GOT3 (cell line): ENCODE measurements around the gene USP11.

ENCODE experiments used
- DNase-seq: peaks from one replicate; lab custom pipeline; 2025; ENCODE audit warnings: mixed read lengths; lab: John Stamatoyannopoulos, UW

Gene USP11

DNA sequence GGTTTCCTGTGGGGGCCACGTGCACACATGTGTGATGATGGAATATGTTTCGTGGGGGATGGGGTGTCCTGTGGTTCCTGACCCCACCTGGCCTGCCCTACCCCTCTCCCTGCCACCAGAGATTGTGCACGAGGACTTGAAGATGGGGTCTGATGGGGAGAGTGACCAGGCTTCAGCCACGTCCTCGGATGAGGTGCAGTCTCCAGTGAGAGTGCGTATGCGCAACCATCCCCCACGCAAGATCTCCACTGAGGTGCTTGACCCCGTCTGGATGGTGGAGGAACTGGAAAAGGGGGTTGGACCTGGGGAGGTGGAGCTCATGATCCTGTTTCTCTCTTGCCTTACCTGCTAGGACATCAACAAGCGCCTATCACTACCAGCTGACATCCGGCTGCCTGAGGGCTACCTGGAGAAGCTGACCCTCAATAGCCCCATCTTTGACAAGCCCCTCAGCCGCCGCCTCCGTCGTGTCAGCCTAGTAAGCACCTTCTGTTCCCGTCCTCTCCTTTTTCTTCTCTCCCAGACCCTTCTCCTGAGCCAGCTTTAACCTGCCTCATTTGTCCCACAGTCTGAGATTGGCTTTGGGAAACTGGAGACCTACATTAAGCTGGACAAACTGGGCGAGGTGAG is 8.4 kb upstream of the USP11 start:
- no peak for DNase-seq

DNA sequence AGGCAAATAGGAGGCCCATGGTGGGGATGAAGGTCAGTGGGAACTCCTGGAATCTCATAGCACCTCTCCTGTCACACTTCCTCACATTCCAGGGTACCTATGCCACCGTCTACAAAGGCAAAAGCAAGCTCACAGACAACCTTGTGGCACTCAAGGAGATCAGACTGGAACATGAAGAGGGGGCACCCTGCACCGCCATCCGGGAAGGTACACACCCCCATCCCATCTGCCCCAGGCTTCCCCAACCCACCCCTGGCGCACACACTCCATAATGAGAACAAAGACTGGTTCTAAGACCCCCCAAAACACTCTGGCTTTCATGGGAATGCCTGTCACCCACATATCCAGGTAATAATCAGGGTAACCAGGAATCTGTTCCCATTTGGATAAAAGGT is 7.9 kb upstream of the USP11 start:
- DNase-seq = no peak

DNA sequence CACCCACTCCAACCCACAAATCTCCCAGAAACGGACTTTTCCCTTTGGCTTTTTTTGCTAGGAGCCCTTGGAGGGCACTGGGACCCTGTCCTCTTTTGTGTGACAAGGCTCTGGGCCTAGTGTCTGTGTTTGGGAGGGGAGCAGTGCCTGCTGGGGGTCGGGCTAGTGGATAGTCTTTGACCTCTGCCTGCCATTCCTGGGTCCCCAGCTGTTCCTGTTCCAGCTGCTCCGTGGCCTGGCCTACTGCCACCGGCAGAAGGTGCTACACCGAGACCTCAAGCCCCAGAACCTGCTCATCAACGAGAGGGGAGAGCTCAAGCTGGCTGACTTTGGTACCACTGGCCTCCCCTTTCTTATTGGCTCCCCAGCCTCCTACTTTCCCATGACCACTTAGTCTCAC is 6.7 kb upstream of the USP11 start:
- DNase-seq = no peak

DNA sequence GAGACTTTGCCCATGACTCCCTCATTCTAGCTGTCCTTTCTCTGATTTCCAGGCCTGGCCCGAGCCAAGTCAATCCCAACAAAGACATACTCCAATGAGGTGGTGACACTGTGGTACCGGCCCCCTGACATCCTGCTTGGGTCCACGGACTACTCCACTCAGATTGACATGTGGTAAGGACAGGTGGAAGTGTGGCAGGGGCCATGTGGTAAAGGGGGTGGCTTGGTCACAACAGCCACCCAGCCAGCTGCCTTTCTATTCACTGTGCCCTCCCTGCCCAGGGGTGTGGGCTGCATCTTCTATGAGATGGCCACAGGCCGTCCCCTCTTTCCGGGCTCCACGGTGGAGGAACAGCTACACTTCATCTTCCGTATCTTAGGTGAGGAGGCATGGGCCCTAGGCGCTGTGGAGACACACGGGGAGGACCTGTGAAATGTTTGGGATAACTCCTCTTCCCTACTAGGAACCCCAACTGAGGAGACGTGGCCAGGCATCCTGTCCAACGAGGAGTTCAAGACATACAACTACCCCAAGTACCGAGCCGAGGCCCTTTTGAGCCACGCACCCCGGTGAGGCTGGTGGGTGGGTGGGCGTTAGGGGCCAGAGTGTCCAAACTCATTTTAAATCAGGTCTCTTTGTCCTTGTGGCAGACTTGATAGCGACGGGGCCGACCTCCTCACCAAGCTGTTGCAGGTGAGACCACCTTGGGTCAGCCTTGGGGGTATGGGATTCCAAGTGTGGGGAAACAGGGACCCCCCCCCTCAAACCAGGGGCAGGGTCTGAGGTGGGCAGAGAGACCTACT is 6.1 kb upstream of the USP11 start:
- DNase-seq = no peak

DNA sequence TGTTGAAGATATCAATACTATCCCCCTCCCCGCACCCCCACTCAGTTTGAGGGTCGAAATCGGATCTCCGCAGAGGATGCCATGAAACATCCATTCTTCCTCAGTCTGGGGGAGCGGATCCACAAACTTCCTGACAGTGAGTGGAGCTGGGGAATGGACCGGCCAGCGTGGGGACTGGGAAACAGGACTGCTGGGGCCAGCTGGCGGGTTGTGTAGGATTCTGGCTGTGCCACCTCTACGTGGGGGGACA is 5.5 kb upstream of the USP11 start:
- DNase-seq = no peak

DNA sequence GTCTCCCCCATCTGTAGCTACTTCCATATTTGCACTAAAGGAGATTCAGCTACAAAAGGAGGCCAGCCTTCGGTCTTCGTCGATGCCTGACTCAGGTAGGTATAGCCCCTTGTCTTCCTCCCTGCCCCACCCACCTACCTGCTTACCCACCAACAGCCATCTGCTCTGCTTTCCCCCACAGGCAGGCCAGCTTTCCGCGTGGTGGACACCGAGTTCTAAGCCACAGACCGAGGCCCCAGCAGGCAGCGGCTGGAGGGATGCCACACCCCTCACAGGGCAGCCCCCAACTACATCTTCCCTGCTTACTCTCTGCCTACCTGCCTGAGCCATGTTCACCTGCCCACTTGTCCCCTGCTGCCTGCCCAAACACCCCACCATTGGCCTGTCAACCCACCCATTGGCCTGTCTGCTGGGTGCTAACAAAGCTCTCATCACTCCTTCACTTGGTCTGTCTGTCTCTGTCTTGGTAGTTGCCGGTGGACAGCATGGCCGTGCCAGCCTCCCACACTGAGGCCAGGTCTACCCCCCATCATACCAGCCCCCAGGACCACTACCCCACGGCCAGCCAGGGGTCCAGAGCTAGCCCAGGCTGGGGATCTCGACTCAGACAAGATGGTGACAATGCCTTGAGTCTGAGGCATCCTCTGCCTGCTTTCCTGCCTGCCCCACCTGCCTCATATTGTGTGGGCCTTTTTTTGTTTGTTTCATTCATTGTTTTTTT is 4.1 kb upstream of the USP11 start:
- DNase-seq = no peak

DNA sequence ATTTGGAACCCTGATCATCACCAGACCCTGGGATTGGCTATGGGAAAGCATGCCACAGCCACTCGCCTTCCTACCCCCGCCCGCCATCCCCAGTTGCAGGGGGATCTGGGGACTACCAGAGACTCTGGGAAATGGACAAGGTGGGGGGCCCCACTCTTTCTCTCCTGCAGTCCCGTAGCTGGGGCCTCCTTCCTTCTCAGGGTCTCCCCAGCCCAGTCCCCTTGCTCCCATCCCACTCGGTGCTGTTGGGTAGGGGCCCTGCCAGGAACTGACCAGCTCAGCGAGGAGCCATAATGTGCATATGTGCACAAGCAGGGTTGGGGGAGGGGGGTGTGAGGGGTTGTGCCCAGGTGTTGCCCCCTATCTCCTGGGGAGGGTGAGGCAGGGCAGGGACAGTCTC is 3.4 kb upstream of the USP11 start:
- no peak for DNase-seq

DNA sequence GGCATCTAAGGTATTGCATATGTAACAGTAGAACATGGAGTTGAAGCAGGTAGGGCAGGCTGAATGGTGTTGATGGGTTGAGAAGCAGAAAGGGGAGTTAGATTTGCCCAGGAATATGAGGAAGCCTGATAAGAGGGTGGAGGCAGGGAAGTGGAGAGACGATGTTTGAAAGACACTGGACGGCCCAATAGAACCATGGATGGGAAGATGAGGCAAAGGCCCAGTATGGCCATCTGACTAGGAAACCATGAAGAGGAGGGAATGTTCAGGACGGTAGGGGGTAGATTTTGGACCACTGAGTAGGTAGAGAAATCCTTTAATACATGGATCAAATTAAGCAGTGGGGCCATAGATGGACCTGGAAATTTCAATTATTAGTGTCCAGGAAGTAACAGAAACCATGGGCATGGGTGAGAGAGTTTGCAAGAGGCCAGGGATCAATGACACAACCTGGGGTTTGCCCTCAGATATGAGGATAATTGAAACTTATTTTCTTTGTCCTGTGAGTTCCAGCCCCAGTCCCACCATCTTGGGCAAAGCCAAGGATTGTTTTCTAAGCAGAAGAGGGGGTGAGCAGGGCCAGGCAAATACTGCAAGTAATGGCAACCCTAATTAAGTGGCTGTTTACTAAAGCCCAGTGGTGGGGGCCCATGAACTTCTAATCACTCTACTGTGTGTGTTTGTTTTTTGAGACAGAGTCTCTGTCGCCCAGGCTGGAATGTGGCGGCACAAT is 2.5 kb upstream of the USP11 start:
- DNase-seq = no peak

DNA sequence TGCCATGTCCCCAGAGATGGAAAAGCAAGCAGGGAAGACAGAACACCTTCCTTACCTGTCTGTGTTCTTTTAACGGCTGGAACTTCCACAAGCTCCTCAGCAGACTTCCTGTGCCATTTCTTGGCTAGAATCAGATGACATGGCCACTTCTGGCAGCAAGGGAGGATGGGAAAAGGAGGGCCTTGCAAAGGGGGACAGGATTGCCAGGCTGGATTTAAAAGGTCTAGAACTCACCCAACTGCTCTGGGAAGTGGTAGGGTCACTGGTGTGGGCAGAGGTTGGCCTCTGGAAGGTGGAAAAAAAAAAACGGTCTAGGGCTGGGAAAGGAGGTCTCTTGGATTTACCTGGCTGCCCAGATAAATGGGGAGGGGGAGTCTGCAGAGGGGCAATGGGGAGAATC is 1.6 kb upstream of the USP11 start:
- DNase-seq = no peak

DNA sequence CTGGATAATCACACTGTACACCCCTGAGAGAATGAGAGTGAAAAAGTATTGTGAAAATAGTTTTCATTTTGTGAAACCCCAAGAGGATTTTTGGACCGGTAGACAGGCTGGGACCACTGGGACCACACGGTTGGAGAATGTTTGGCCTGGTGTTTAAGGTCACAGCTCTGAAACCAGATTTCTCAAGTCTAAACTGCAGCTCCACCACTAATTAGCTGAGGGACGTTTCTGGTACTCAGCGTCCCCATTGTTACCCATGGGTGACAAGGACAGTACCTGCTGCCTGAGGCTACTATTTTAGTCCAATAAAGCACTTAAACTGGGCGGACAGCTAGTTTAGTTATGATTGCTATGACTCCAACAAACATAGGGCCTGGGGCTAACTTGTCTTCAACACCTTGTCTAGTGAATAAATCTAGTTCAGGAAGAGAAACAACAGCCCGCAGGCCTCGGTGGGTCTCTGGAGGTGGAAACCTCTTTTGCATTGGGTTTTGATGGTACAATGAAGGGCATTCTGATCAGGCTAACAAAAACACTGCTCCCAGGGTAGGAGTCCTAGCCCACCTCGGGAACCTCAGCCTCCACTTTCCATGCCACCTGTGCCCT is 509 bp upstream of the USP11 start:
- no peak for DNase-seq

DNA sequence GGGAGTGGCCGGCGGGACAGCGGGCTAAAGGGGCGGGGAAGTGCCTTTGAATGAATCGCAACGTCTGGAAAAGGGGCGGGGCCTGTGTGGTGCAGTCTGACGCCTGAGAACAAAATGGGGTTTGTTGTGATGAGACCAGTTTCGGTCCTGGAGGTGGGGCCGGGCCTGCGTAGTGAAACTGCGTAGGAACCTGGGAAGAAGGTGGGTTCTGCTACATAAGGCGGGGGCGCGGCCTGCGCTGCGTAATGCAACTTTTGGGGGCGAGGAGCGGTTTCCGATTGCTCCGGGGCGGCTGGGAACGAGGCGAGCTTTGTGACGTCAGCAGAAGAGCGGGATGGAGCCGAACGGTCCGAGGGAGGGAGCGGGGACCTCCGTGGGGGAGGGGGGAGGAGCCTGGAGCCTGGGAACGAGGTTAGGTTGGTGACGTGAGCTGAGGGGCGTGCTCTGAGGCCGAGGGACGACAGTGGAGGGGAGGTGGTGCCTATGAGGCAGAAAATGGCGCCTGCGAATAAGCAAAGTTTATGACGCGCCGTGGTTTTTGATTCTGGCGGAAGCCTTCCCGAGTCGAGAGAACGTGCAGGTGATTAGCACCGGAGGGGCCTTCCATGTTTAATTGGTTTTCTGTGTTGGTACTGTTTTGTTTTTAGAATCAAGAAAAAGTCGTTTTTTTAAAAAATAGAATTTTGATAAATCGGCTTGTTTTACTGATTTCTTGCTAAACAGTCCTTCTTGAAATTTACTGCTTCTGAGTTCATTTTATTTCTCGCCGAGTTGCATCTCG is 714 bp downstream of the USP11 start:
- peak; percentile 70 for DNase-seq

DNA sequence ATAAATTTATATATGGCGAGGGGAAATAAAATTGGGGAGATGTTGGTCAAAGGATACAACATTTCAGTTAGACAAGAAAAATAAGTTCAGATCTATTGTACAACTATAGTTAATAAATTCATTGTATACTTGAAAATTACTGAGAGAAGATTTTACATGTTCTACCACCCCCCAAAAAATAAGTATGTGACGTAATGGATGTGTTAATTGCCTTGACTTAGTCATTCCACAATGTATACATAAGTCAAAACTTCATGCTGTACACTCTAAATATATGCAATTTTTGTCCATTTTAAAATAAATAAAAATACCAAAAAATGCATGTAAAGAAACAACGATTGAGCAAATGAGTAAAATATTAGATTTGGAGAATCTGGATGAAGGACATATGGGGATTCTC is 1.8 kb downstream of the USP11 start:
- DNase-seq = no peak

DNA sequence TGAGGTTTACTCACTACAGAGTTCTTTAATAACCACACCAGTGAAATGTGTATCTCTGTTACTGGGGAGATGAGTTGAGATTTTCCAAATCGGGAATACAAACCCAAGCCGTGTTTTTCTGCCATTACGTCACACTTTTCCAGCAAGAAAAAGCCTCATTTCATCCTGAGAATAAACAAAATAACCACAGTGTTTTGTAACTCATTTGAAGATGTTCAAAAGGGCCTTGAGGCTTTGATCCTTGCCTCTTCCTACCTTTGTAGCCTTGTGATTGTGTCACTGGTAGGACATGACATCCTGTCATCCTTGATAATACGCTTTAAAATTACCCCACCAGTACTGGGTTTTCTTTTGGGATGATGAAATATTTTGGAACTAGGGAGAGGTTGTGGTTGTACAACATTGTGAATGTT is 2.9 kb downstream of the USP11 start:
- DNase-seq = no peak

DNA sequence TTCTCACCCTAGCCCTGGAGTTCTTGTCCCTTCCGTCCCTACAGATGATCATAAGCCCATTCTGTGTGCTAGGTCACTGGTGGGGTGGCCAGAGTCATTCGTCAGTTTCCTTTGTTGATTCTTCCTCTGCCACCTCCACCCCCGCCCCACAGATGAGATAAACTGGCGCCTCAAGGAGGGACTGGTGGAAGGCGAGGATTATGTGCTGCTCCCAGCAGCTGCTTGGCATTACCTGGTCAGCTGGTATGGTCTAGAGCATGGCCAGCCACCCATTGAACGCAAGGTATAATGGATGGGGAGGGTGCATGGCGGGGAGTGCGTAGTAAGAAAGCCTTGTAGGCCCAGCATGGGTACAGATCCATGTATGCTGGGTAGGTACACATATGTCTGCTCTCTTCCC is 6.4 kb downstream of the USP11 start:
- no peak for DNase-seq

DNA sequence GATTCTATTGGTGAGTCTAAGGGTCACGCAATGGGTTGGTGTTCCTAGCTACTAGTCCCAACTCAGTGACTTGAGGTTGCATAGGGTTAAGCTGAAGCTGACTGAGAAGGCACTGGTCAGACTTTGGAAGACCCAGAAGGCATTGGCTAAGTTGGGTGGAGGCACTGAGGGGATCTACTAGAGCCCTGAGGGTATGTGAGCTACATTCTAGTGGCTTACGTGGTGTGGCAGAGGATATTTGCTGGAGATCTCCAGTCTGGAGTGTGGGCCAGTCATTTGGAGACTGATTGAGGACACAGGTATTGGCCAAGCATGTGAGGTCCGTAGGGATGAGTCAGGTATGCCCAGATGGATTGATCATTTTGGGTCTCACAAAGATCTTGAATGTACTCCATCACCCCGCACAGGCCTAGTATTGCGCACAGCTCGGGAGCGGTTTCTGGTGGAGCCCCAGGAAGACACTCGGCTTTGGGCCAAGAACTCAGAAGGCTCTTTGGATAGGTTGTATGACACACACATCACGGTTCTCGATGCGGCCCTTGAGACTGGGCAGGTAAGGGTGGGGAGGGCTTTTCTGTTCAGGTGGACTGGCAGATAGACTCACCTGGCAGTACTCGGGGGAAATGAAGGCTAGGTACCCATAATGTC is 7.2 kb downstream of the USP11 start:
- no peak for DNase-seq

DNA sequence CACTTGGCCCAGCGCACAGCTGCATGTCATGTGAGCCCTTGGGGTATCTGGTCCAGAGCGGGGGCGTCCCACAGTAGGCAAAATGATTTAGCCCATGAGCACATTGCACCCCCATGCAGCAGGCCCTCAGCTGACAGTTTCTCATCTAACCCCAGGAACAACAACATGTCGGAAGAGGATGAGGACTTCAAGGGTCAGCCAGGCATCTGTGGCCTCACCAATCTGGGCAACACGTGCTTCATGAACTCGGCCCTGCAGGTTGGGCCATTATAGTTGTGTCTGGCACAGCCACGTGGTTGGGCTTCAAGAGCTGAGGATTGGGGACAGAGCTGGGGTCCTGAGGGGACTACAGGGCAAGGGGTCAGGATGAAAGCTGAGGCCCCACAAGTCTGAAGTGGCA is 7.8 kb downstream of the USP11 start:
- DNase-seq = no peak

DNA sequence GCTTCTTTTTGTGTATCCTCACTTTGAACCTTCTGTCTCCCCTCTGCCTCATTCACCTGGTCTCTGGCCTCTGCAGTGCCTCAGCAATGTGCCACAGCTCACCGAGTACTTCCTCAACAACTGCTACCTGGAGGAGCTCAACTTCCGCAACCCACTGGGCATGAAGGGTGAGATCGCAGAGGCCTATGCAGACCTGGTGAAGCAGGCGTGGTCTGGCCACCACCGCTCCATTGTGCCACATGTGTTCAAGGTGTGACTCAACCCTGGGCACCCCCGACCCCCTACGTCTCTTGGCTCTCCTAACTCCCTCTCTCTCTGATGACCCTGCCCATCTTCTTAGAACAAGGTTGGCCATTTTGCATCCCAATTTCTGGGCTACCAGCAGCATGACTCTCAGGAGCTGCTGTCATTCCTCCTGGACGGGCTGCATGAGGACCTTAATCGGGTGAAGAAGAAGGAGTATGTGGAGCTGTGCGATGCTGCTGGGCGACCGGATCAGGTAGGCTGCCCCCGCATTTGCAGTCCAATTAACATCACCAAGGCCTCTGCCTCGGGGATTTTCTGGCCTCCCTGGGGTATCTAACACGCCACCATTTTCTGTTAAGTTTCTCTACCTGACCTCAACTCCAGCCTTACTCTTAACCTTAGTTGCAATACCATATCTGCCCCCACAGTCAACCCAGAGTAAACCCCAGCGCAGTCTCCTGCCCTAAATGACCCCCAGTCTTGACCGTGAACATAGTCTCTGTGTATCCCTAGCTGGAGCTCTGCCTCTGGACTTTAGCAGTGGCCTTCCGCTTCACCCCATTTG is 8.6 kb downstream of the USP11 start:
- DNase-seq = no peak

DNA sequence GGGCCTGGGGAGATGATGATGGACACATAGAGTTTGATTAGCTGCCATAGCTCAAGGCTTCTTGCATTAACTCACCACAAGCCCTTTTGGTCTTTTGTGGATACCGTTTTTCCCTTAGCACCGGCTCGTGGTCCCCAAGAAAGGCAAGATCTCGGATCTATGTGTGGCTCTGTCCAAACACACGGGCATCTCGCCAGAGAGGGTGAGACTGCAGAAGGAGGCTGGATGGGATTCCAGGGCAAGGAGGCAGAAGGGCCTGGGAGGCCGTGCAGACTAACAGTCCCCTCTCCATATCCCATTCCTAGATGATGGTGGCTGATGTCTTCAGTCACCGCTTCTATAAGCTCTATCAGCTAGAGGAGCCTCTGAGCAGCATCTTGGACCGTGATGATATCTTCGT is 9.5 kb downstream of the USP11 start:
- no peak for DNase-seq

DNA sequence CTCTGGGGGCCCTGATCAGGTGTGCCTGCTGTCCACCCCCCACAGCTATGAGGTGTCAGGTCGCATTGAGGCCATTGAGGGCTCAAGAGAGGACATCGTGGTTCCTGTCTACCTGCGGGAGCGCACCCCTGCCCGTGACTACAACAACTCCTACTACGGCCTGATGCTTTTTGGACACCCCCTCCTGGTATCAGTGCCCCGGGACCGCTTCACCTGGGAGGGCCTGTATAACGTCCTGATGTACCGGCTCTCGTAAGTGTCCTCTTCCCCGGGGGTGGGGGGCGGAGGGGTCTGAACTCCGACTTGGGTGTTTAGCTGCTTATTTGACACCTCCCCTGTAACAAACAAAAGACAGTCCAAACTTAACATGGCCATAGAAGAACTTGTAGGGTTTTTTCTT is 10.5 kb downstream of the USP11 start:
- DNase-seq = no peak

DNA sequence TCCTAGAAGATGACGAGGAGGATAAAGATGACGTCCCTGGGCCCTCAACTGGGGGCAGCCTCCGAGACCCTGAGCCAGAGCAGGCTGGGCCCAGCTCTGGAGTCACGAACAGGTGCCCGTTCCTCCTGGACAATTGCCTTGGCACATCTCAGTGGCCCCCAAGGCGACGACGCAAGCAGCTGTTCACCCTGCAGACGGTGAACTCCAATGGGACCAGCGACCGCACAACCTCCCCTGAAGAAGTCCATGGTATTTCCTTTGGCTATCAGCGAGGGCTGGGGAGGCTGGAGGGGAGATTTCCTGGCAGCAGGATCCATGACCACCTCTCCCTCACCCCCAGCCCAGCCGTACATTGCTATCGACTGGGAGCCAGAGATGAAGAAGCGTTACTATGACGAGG is 11.9 kb downstream of the USP11 start:
- no peak for DNase-seq
